Osteocyte (in vitro differentiated cells): ENCODE data around the gene CNOT2. TPM values are rescaled to one million over a fixed set of nuclear protein-coding genes. Genes with fewer than 3 reads are reported as not detected.
A peak's percentile ranks its signal among the peaks of the same experiment; 100 is the strongest.

Source experiments
- DNase-seq: peaks from one replicate; pipeline ENCODE4 v3.0.0; 2021; ENCODE audit warnings: mixed read lengths; ENCODE audit not compliant: unreplicated experiment; ENCODE audit errors: extremely low spot score
- H3K27ac Mint-ChIP-seq: one replicate; pipeline ENCODE4 v1.8.0; 2021; ENCODE audit warnings: mild to moderate bottlenecking, mixed read lengths; ENCODE audit not compliant: unreplicated experiment
- H3K27me3 Mint-ChIP-seq: one replicate; pipeline ENCODE4 v1.8.0; 2021; ENCODE audit warnings: mixed read lengths; ENCODE audit not compliant: unreplicated experiment
- H3K36me3 Mint-ChIP-seq: one replicate; pipeline ENCODE4 v1.8.0; 2021; ENCODE audit warnings: mixed read lengths; ENCODE audit not compliant: unreplicated experiment
- H3K4me1 Mint-ChIP-seq: one replicate; pipeline ENCODE4 v1.8.0; 2021; ENCODE audit warnings: mixed read lengths; ENCODE audit not compliant: unreplicated experiment
- H3K4me3 Mint-ChIP-seq: one replicate; pipeline ENCODE4 v1.8.0; 2021; ENCODE audit warnings: mild to moderate bottlenecking, moderate library complexity, mixed read lengths; ENCODE audit not compliant: unreplicated experiment
- H3K9me3 Mint-ChIP-seq: one replicate; pipeline ENCODE4 v1.8.0; 2021; ENCODE audit warnings: mixed read lengths; ENCODE audit not compliant: unreplicated experiment
- total RNA-seq: library from RNA; stranded (reverse); gene quantifications from 2 replicates; pipeline ENCODE4 v1.2.1, GENCODE V29; 2021
- TF ChIP-seq, protein P1 (sequence below): fragments of 200-600 bp; sonication (generic); IDR thresholded peaks from 2 replicates; pipeline ENCODE4 v1.5.0; 2021; ENCODE audit warnings: antibody characterized with exemption, mild to moderate bottlenecking, moderate library complexity

CNOT2 gene
- total RNA-seq, 1 donor from 2014 or later, result 73.8 TPM

DNA sequence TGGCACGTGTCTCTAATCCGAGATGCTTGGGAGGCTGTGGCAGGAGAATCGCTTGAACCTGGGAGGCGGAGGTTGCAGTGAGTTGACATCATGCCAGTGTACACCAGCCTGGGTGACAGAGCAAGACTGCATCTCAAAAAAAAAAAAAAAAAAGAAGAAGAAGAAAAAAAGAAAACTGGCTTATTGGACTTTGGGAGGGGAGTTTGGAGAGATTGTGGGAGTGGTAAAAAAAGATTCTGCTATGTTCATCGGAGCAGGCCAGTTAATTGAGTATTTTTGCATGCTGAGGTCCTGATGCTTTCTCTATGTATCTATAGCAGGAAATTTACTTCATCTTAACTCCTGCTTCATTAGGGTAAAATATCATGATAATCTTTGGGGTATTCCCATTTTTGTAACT, 11.6 kb downstream of the CNOT2 start:
- peaks cover 66% of the 10 kb centered on the region for H3K4me1 Mint-ChIP-seq
- no peaks in the 10 kb centered on the region for H3K9me3 Mint-ChIP-seq

DNA sequence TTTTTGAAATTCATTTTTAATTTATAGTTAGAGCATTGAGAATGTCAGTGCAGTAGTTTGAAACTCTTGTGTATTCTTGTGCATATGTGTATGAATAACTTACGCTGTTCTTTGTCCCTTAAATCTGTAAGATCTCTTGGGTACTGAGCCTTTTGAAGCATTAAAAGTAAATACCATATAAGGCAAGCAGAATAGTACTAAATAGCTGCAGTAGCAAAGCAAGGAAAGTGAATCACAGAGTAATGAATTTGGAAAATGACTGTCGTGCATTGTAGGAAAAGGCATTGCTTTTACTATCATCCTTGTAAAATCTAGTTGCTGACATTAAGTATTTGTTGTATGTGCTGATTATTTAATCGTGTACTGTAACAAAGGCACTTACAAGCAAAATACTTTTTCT, 12.1 kb downstream of the CNOT2 start:
- TF ChIP-seq, protein P1, sequence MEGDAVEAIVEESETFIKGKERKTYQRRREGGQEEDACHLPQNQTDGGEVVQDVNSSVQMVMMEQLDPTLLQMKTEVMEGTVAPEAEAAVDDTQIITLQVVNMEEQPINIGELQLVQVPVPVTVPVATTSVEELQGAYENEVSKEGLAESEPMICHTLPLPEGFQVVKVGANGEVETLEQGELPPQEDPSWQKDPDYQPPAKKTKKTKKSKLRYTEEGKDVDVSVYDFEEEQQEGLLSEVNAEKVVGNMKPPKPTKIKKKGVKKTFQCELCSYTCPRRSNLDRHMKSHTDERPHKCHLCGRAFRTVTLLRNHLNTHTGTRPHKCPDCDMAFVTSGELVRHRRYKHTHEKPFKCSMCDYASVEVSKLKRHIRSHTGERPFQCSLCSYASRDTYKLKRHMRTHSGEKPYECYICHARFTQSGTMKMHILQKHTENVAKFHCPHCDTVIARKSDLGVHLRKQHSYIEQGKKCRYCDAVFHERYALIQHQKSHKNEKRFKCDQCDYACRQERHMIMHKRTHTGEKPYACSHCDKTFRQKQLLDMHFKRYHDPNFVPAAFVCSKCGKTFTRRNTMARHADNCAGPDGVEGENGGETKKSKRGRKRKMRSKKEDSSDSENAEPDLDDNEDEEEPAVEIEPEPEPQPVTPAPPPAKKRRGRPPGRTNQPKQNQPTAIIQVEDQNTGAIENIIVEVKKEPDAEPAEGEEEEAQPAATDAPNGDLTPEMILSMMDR, result no peak
- H3K9me3 Mint-ChIP-seq, result no peaks in the 10 kb centered on the region
- H3K27ac Mint-ChIP-seq, result peak overlapping the region; percentile 75

More for the DNA sequence above, 11.6 kb downstream of the CNOT2 start:
- TF ChIP-seq, protein P1, result no peak
- no peak for DNase-seq
- no peaks in the 10 kb centered on the region for H3K27me3 Mint-ChIP-seq
- peaks cover under 1% of the 10 kb centered on the region for H3K36me3 Mint-ChIP-seq
- no peak overlapping the region for H3K4me3 Mint-ChIP-seq
- peak overlapping the region; percentile 75 for H3K27ac Mint-ChIP-seq

GRCh38 chr12:70258605-70259403, 15.6 kb downstream of the CNOT2 start:
- peaks cover 9% of the 10 kb centered on the region for H3K9me3 Mint-ChIP-seq
- peaks cover 52% of the 10 kb centered on the region for H3K4me1 Mint-ChIP-seq
- peaks cover 12% of the 10 kb centered on the region for H3K36me3 Mint-ChIP-seq
- no peaks in the 10 kb centered on the region for H3K27me3 Mint-ChIP-seq
- no peak for DNase-seq
- peak overlapping the region; percentile 2 for H3K4me3 Mint-ChIP-seq
- TF ChIP-seq, protein P1, result no peak
- H3K27ac Mint-ChIP-seq, result peak overlapping the region; percentile 67

More for the DNA sequence above, 12.1 kb downstream of the CNOT2 start:
- no peaks in the 10 kb centered on the region for H3K27me3 Mint-ChIP-seq
- H3K36me3 Mint-ChIP-seq, result no peaks in the 10 kb centered on the region
- H3K4me3 Mint-ChIP-seq, result peak overlapping the region; percentile 27
- H3K4me1 Mint-ChIP-seq, result peaks cover 67% of the 10 kb centered on the region
- no peak for DNase-seq

DNA sequence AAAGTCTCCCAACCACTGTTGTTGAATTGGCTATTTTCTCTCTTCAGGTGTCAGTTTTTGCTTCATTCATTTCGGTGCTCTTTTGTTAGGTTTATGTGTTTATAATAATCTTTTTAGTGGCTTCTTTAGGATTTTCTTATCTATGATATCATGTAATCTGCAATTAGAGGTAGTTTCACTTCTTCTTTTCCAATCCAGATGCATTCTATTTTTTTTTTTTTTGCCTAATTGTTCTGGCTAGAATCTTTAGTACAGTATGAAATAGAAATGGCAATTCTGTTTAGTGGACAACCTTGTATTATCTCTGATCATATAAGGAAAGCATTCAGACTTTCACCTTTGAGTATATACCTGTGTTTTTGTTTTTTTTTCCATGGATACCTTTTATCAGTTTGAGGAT, 17.4 kb downstream of the CNOT2 start:
- DNase-seq, result no peak
- H3K27ac Mint-ChIP-seq, result peak overlapping the region; percentile 45
- no peaks in the 10 kb centered on the region for H3K27me3 Mint-ChIP-seq
- peaks cover 42% of the 10 kb centered on the region for H3K4me1 Mint-ChIP-seq
- peaks cover 10% of the 10 kb centered on the region for H3K9me3 Mint-ChIP-seq
- no peak overlapping the region for H3K4me3 Mint-ChIP-seq
- TF ChIP-seq, protein P1, result no peak
- H3K36me3 Mint-ChIP-seq, result peaks cover 13% of the 10 kb centered on the region

GRCh38 chr12:70264067-70264867, 21.0 kb downstream of the CNOT2 start:
- Mint-ChIP-seq H3K4me1 (peaks cover 29% of the 10 kb centered on the region), H3K36me3 (peaks cover 13% of the 10 kb centered on the region), H3K4me3 (no peak overlapping the region), H3K9me3 (peaks cover 15% of the 10 kb centered on the region), H3K27me3 (no peaks in the 10 kb centered on the region), H3K27ac (no peak overlapping the region)
- TF ChIP-seq, protein P1, result no peak
- DNase-seq, result no peak
